C4-2B (cell line): ENCODE data around the gene ATP9A.

Experiments used
- CTCF ChIP-seq: fragments of 450-650 bp; conservative IDR thresholded peaks from 2 replicates; pipeline ENCODE4 v1.5.1; 2017; ENCODE audit warnings: mild to moderate bottlenecking
- ZFX ChIP-seq: fragments of 450-650 bp; IDR thresholded peaks from 2 replicates; pipeline ENCODE4 v1.6.1; 2017

GRCh38 chr20:51628533-51629398 lies 139.4 kb downstream of the ATP9A start:
- TF ChIP-seq CTCF (no peak), ZFX (no peak)
